GM19463 (cell line): ENCODE data around the gene GLP2R.

Source experiments
- ATAC-seq: cut with Tn5 transposase; IDR thresholded peaks from one replicate; pipeline ENCODE4 v1.9.1; 2021; ENCODE audit warnings: mild to moderate bottlenecking, moderate library complexity; ENCODE audit not compliant: unreplicated experiment

Gene GLP2R

DNA sequence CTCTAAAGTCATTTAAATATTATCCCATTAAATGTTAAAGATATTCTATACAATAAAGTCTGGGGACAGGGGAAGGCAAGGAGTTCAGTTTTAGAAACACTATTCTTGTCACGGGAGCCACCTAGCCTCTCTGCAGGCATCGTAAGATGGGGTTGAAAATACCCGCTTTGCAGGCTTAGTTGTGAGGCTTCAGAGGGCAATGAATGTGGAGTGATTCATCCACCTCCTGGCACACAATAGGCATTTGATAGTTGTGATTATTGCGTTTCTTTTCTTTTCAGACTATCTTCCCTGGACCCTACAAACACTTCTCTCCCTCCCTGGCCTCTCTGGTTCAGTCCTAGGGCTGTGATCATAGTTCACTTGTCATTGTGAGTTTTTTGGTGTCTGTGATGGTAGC is 19.6 kb downstream of the GLP2R start:
- no peak for ATAC-seq

DNA sequence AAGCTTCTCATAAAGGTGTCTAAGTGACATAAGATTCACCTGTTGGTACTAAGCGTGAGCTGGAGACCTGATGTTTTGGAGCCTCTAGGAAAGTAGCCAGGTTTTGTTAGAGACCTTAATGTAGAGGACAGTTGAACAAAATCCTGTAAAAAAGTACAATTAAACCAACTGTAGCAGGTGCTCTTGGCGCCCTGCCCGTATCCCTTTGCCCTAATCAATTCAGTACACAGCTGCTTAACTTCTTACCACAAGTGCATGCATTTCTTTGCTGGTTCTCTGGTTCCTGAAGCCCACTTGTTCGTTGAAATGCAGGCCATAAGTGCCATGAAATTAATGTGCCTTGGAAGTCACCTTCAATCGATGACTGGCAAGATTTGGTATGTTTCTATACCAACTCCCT is 24.4 kb downstream of the GLP2R start:
- ATAC-seq, result no peak

DNA sequence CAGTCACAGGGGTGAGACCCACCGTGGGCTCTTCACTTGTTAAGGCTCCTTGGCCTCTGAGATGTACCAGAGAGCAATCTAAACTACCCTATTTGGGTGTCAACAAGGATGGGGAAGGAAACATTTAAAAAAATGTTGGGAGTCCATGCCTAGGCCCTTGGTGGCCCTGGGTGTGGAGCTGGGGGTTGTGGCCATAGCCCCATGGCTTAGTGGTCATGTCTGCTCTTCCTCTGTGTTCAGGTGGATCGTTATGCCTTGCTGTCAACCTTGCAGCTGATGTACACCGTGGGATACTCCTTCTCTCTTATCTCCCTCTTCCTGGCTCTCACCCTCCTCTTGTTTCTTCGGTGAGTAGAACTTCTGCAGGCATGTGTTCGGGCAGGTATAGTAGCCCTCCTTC is 28.5 kb downstream of the GLP2R start:
- ATAC-seq, result no peak

DNA sequence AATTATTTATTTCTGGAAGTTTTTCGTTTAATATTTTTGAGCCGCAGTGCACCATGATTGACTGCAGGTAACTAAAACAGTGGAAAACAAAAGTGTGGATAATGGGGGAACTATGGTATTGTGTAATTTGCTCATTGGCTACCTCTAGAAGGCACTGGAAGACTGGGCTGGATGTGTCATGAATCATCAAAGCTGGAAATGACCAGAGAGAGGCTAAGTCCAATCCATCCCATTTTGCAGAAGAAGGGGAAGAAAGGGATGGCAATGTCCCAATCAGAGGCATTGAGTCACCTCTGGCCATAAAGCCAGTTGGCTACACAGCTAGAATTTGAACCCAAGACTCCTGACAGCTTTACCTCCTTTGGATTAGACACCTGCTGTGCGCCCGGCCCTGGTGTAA is 29.3 kb downstream of the GLP2R start:
- ATAC-seq, result no peak

DNA sequence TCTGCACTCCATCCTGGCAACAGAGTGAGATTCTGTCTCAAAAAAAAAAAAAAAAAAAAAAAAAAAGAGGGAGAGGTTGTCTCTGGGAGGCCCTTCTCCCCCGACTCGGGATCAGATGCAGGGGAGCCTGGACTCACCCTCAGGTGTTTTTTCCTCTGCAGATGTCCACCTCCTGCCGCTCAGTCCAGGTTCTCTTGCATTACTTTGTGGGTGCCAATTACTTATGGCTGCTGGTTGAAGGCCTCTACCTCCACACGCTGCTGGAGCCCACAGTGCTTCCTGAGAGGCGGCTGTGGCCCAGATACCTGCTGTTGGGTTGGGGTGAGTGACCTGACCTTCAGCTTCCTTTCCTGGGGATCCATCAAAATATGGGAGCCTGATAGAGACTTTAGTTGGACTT is 34.1 kb downstream of the GLP2R start:
- ATAC-seq, result no peak

DNA sequence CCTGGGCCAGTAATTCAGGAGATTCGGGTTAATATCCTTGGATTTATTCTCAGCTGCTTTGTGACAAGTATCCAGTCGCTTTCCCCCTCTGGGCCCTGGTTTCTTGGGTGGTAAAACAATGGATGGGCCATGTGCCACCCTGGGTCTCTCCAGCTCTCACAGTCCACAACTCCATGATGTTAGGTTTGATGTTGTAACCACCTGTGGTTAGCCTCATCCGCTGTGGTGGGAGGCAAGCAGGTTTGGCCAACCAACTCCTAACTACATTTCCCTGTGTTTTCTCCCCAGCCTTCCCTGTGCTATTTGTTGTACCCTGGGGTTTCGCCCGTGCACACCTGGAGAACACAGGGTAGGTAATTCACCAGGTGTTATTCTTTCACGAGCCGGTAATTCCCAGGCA is 35.1 kb downstream of the GLP2R start:
- ATAC-seq, result no peak

DNA sequence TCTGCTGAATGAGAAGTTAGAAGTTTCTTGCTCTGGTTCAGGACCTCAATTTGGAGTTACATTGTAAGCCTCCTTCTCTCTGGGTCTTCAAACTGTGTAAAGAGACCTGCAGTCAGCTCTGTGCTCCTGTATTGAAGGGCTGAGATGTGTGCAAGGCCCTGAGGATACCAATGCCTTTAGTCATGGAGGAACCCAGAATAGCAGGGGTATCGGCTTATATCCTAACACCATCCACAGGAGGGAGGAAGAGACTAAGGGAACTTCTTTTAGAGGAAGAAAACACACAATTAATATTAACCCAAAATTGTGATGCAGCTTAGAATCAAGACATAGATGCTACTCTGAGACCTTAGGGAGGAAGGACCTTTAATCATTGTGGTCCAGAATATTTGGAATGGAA is 36.5 kb downstream of the GLP2R start:
- ATAC-seq, result no peak

DNA sequence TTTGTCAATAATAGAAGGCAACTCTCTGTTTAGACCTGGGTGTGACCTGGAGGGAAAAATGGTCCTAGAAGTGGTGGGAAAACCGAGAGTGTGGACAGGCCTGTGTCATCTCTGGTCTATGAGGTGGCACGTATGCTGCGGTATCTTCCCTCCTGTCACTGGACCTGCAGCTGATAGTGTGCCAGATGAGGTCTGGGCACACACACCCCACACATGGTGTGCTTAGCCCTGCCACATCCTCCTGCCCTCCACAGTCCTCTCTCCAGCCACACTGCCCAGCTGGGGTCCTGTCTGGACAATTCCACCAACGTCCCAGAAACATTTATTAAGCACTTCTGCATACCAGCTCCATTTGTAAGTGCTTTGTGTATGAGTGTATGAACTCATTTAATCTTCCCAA is 37.2 kb downstream of the GLP2R start:
- no peak for ATAC-seq

DNA sequence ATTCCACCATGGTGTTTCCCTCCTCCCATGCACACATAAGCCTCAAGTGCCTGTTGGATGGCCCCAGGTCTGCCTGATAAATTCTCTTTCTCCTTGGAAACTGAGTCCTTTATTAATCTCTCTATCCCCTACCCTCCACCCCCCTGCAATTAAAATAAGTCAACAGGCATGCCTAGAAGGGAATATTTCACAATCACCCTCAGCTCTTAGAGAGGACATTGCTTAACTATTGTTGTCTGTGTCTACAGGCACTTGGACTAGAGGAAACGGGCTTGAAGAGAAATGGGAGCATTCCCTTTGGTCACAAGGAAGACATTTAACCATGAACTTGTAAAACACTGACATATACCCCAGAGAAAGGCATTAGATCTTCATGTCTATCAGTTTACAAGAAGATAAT is 39.9 kb downstream of the GLP2R start:
- no peak for ATAC-seq

DNA sequence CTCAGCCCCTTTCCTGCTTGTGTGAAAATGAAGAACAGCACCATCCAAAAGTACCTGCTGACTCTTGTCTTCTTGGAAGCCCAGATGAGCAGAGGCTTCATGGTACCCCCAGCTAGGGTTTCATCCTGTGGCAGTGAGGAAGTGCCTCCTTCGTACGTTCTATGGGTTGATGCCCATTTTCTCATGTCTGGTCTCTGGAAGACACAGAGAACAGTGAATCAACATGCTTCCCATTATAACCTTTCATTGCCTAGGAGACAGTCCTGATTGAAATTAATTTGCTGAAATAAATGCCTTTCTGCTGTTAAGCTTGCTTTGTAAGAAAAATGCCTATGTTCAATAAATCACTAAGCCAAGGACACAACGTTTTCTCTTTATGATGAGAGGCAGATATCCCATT is 42.8 kb downstream of the GLP2R start:
- no peak for ATAC-seq

DNA sequence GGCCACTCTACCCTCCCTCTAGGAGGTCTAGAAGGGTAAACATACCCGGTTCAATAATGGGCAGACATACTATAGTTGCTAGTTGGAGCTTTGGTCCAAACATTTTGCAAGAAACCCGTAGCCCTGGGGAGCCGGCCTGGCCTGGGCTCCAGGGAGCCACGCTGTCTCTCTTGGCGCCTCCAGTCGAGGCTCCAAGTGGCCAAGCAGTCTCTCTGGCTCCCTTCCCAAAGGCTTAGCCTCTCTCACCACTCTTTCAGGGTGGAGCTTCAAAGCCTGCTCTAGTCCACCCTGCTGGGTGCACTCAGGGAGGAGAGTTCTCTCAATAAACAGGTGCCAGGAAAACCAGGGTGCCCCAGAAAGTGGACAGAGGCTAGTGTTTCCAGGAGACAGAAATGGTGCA is 47.1 kb downstream of the GLP2R start:
- no peak for ATAC-seq

DNA sequence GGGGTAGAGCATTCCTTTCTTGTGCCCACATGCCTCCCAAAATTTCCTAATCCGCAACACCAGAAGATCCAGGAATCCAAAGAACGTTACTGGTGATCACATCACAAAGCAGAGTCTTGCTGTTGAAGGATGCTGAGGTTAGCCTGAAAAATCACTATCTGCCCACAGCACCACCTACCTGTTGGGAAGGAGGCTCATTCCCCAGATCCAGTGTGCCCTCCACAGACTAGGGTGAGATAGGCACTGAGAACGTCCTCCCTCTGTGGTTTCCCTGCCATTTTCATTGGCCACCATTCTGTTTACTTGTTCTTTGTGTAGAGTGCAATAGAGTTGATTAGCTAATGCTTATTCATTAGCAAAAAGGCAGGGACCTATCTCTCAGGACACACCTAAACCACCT is 49.0 kb downstream of the GLP2R start:
- no peak for ATAC-seq

DNA sequence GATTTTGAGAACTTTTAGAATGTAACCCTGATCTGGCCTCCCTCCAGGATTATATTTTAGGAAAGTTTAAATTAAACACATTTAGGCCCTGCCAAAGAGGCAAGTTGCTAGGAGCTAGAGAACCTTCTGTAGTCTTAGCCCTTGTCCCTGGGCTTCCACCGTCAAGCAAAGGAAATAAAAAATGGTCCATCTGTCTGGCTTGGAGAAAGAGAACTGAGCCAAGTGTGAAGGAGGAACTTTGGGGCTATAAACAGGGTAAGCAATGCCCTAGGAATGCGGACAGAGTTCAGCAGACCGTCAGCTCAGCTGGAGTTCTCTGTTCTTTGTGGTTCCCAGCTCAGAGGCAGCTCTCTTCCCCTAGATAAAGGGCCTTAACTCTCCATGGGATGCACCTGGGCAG is 49.7 kb downstream of the GLP2R start:
- ATAC-seq, result no peak

DNA sequence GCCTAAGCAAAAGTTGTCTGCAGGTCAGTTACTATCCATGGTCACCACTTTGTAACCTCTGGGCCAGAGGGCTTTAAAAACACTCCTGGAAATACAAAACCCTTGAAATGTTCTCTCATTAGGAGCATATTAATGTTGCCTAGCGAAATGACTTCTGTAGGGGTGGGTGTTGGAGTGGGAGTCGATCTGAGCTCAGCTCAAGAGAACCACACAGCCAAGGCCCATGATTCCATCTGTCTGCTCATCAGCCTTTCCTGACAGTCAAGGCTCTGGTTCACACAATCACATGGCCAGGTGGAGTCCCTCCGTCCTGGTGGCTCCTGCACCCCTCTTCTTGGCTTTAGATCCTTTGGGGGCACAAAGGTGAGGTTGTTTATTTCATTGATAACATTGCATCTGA is 52.6 kb downstream of the GLP2R start:
- no peak for ATAC-seq

DNA sequence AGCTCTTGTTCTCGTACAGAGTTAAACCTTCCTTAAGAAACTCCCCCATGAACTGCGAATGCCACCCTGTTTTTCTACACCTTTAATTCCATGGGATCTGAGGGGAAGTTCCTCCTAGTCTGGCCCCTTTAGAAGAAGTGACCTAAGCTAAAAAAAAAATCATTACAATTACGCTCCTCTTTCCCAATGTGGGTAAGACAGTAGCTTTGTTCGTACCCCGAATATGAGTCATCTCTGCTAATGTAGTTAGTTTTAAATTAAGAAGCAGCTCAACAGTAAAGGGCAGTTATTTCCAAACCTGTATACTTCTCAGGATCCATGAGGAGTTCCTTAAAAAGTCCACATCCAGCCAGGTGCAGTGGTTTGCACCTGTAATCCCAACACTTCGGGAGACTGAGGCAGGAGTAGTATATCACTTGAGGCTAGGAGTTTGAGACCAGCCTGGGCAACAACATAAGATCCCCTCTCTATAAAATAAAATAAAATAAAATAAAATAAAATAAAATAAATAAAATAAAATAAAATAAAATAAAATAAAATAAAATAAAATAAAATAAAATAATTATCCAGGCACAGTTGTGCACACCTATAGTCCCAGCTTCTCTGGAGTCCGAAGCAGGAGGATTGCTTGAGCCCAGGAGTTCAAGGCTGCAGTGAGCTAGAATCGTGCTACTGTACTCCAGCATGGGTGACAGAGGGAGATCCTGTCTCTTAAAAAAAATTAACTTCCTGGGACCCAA is 53.2 kb downstream of the GLP2R start:
- ATAC-seq, result no peak

DNA sequence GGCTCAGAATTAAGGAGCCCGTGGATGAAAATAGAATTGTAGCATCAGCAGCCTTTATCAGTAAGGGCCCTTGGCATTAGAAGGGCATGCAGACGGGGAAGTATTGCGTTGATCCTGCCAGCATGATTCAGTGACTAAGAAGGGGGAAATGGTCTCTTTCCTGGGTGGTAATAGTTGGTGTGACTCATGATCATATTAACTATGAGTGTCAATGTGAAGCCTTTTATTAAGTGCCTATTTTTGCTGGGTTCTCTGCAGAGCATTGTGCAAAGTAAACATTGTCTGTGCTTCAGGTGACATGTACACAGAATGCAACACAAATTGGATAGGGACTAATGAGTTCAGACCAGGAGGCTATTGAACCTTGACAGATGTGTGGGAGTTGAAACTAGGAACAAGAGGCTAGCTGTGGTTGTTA is 54.9 kb downstream of the GLP2R start:
- ATAC-seq, result no peak

DNA sequence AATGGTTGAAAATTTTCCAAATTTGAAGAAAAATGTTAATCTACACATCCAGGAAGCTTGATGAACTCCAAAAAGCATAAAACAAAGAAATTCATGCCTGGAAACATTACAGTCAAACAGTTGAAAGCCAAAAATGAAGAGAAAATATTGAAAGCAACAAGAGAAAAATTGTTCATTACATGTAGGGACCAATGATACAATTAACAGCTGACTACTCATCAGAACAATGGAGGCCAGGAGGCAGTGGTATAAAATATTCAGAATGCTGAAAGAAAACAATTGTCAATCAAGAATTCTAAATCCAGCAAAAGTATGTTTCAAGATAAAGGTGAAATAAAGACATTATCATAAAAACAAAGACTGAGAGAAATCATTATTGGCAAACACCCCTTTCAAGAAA is 57.7 kb downstream of the GLP2R start:
- ATAC-seq, result no peak

DNA sequence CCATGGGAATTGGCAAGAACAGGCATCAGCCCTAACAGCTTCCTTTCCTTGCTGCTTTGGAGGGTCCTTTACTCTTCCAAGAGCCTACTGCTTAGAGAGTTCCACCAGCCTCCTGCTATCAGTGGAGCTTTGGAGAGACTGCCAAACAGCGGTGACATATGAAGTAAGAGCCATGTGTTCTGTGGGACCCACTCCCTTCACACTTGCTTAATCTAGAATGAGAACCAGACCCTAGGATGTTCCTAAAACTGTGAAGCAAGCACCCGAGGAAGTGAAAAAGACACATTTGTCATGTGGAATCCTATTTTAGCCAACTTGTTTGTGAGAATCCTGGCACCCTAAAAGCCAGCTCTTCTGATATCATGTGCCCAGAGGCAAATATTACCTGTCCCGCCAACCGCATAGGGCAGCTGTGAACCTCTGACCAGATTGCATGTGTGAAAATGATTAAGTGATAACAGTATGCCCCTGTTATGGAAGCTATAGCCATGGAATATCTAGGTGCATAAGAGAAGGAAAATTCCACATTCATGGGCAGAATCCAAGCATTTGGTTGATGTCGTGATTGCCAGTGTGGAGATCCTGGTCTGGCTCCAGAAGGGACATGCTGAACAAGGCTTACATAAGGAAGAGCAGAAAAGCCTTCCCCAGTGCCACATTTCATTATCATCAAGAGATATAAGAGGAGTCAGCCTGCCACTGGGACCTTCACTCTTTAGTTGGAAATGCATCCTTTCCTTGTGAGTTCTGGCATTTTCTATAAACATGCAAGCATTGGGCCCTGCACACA is 60.6 kb downstream of the GLP2R start:
- ATAC-seq, result no peak

DNA sequence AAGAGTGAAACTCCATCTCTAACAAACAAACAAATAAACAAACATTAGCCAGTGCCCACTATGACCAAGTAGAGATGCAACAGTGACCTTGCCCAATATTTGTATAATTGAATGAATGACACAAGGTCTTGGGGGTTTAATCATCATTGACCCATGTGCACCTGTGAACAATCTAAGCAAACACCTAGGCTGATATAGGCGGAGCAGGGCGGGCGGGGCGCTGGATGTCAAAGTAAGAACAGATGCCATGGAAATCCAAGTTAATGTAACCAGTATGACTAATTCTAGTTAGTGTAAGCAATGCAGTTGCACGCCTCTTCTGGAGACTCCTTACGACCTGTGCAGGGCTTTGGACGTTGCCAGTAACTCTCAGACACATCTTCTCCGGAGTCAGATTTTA is 61.8 kb downstream of the GLP2R start:
- no peak for ATAC-seq

DNA sequence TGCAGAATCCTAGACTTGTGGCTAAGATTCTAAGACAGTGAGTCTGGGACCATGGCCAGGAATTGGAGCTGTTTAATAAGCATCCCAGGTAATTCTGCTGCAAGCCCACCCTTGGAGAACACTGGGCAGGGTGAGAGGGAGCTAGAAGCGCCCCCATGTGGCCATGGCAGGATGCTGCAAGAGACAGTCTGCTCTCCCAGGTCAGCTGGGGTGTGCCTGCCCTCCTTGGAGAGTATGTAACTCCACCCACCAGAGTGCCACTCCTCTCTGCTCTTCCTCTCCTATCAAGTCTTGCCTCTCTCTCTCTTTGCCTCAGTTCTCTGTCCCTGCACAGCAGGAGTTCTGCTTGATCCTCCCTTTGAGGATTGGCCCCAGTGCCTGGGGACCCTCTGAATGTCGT is 64.4 kb downstream of the GLP2R start:
- ATAC-seq, result no peak

DNA sequence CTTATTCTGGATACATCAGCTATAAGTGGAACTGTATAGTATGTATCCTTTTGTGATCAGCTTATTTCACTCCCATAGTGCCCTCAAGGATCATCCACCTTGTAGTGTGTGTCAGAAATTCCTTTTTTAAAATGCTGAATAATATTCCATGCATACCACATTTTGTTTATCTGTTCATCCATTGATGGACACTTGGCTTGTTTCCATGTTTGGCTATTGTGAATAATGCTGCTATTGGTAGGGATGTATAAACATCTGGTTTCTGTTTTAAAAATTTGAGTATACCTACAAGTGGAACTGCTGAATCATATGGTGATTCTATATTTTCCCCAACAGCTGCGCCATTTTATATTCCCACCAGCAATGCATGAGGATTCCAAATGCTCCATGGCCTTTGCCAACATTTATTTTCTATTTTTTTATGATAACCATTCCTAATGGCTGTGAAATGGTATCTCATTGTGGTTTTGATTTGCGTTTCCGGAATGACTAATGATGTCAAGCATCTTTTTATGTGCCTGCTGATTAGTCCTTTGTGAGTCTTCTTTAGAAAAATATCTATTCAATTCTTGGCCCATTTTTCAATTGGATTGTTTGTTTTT is 67.8 kb downstream of the GLP2R start:
- ATAC-seq, result no peak

DNA sequence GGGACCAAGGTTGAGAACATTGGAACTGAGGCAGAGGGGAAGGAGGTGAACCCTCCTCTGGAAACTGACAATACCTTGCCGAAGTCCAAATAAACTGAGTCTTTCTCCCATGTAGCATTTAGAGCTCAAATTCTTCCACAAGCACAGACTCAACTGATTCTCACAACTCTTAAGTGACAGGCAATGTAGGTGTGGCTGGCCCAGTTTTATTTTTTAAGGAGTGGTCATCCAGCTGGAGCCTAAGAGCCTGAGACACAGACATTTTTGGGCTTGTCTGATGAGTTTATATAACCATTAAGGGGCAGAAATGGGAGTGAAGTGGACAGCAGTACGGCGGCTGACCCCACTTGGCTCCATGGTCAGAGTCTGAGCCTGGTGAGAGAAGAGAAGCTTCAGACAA is 68.5 kb downstream of the GLP2R start:
- no peak for ATAC-seq
